SK-N-MC (cell line): ENCODE data around the gene USP14.
A peak's percentile ranks its signal among the peaks of the same experiment; 100 is the strongest.

Experiments used
- DNase-seq: peaks from one replicate; pipeline ENCODE4 v3.0.0-alpha.2; 2011; ENCODE audit warnings: low read depth, low spot score
- H3K27ac ChIP-seq: fragments of 200-600 bp; sonication (generic); 2 replicates; pipeline ENCODE4 v1.5.1; 2016; ENCODE audit warnings: mixed run types
- H3K36me3 ChIP-seq: fragments of 200-600 bp; sonication (generic); 2 replicates; pipeline ENCODE4 v1.6.1; 2017; ENCODE audit warnings: antibody characterized with exemption, low read length, mixed read lengths; ENCODE audit not compliant: insufficient read depth
- H3K4me3 ChIP-seq: fragments of 200-600 bp; sonication (generic); 2 replicates; pipeline ENCODE4 v1.5.1; 2016
- H3K9ac ChIP-seq: fragments of 200-600 bp; sonication (generic); 2 replicates; pipeline ENCODE4 v1.8.0; 2017; ENCODE audit warnings: mixed run types, mixed read lengths; ENCODE audit not compliant: insufficient read length
- H3K9me3 ChIP-seq: fragments of 200-600 bp; sonication (generic); 2 replicates; pipeline ENCODE4 v1.6.1; 2017; ENCODE audit warnings: low read depth, mild to moderate bottlenecking, antibody characterized with exemption, low read length, moderate library complexity, mixed read lengths
- EZH2 ChIP-seq: fragments of 200-600 bp; sonication (generic); IDR thresholded peaks from one replicate; pipeline ENCODE4 v1.6.1; 2017; ENCODE audit warnings: antibody characterized with exemption

USP14 gene

DNA sequence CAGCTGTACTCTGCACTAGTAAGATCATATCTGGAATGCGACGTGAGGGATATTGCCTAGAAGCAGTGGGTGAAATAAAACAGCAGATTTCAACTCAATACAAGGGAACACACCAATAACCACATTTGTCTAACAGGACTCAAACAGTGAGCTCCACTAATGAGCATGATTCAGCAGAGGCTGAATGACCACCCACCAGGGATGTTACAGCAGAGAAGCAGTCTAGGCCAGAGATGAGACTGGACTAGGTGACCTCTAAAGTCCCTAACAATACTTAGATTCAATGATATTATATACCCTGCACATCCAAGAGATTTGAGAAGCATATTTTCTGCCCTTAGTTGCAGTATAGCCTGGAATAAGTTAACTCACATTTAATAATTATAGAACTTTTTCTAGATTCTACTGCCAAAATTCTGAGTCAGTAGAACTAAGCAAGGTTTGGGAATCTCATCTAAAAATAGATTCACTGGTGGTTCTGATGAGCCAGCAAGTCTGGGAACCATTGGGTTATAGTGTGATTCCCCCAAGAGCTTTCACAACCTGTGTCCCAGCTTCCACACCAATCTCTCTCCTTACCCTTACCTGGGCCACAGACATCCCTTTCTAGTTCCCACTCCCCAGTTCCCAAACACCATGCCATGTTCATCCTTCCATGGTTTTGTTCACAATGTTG lies 103.2 kb downstream of the USP14 start:
- TF ChIP-seq EZH2: no peak
- peak overlapping the region; percentile 7; the same call in 1 of the 2 replicates for H3K27ac ChIP-seq
- no peak overlapping the region for H3K4me3 ChIP-seq
- DNase-seq: no peak
- H3K9ac ChIP-seq: no peak overlapping the region
- H3K36me3 ChIP-seq: peaks cover 91% of the 10 kb centered on the region
- H3K9me3 ChIP-seq: no peaks in the 10 kb centered on the region
